Gastrocnemius medialis (tissue), 4 donors: ENCODE results near the gene ZNF578.

Experiments
- POLR2A ChIP-seq, 2 donors: fragments of 450-650 bp; IDR thresholded peaks; one replicate each; pipeline ENCODE4 v1.6.1; 2017; ENCODE audit warnings: antibody characterized with exemption in 2 of 2, mild to moderate bottlenecking in 2 of 2, moderate library complexity in 2 of 2
- TF ChIP-seq, protein P1 (sequence below), 5 experiments: fragments of 450-650 bp in 3 of 5; fragments of 200-600 bp in 2 of 5; sonication (generic) in 2 of 5; IDR thresholded peaks in 4 of 5; conservative IDR thresholded peaks in 1 of 5; 1 replicate in 4 of 5; 2 replicates in 1 of 5; pipeline ENCODE4 v1.5.1; 2016 to 2019; ENCODE audit warnings: antibody characterized with exemption in 5 of 5, mild to moderate bottlenecking in 3 of 5, moderate library complexity in 3 of 5

- TF ChIP-seq, protein P1, sequence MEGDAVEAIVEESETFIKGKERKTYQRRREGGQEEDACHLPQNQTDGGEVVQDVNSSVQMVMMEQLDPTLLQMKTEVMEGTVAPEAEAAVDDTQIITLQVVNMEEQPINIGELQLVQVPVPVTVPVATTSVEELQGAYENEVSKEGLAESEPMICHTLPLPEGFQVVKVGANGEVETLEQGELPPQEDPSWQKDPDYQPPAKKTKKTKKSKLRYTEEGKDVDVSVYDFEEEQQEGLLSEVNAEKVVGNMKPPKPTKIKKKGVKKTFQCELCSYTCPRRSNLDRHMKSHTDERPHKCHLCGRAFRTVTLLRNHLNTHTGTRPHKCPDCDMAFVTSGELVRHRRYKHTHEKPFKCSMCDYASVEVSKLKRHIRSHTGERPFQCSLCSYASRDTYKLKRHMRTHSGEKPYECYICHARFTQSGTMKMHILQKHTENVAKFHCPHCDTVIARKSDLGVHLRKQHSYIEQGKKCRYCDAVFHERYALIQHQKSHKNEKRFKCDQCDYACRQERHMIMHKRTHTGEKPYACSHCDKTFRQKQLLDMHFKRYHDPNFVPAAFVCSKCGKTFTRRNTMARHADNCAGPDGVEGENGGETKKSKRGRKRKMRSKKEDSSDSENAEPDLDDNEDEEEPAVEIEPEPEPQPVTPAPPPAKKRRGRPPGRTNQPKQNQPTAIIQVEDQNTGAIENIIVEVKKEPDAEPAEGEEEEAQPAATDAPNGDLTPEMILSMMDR (IDR thresholded peaks at IDR 0.05 in 4 of 5, conservative IDR thresholded peaks at IDR 0.05 in 1 of 5) = no peak
- TF ChIP-seq POLR2A (IDR thresholded peaks at IDR 0.05) = no peak
Measured at GRCh38 chr19:52520013-52520412, 66.7 kb downstream of the ZNF578 start.
